ENCODE data around the gene KCNMA1.

GRCh38 chr10:77421591-77421990 lies 216.0 kb downstream of the KCNMA1 start:
- TF ChIP-seq, protein P1, sequence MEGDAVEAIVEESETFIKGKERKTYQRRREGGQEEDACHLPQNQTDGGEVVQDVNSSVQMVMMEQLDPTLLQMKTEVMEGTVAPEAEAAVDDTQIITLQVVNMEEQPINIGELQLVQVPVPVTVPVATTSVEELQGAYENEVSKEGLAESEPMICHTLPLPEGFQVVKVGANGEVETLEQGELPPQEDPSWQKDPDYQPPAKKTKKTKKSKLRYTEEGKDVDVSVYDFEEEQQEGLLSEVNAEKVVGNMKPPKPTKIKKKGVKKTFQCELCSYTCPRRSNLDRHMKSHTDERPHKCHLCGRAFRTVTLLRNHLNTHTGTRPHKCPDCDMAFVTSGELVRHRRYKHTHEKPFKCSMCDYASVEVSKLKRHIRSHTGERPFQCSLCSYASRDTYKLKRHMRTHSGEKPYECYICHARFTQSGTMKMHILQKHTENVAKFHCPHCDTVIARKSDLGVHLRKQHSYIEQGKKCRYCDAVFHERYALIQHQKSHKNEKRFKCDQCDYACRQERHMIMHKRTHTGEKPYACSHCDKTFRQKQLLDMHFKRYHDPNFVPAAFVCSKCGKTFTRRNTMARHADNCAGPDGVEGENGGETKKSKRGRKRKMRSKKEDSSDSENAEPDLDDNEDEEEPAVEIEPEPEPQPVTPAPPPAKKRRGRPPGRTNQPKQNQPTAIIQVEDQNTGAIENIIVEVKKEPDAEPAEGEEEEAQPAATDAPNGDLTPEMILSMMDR (conservative IDR thresholded peaks at IDR 0.05): no peak
- no peak for TF ChIP-seq EZH2 (IDR thresholded peaks at IDR 0.05; ENCODE audit: low read depth)

All from PC-9 (cell line).